ENCODE measurements around the gene CPEB2. TPM values are rescaled to one million over a fixed set of nuclear protein-coding genes. Genes with fewer than 3 reads are reported as not detected.
"Not testable (repeated sequence)": the region's sequence is repeated elsewhere in the genome, so short reads cannot be mapped to it uniquely, and the experiment has no call there.

CPEB2 gene
- total RNA-seq, 1 experiment from 2014 or later = 3.3 TPM

DNA sequence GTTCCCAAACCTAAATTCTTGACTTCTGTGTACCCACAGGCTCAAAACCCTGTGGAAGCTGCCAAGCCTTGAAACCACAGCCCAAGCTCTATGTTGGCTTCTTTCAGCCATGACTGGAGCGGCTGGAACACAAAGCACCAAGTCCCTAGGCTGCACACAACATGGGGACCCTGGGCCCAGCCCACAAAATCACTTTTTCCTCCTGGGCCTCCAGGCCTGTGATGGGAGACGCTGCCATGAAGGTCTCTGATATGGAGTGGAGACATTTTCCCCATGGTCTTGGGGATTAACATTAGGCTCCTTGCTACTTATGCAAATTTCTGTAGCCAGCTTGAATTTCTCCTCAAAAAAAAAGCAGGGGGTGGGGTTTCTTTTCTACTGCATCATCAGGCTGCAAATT is 84.0 kb downstream of the CPEB2 start:
- H3K4me3 Mint-ChIP-seq; H3K27me3 Mint-ChIP-seq (ENCODE audit: low read depth); POLR2A ChIA-PET; DNase-seq (ENCODE audit: low spot score); H3K27ac Mint-ChIP-seq; ATAC-seq; CTCF ChIA-PET; H3K4me1 Mint-ChIP-seq: not testable (repeated sequence)
- peaks cover 56% of the 10 kb centered on the region for H3K9me3 Mint-ChIP-seq
- peaks cover 31% of the 10 kb centered on the region for H3K36me3 Mint-ChIP-seq

DNA sequence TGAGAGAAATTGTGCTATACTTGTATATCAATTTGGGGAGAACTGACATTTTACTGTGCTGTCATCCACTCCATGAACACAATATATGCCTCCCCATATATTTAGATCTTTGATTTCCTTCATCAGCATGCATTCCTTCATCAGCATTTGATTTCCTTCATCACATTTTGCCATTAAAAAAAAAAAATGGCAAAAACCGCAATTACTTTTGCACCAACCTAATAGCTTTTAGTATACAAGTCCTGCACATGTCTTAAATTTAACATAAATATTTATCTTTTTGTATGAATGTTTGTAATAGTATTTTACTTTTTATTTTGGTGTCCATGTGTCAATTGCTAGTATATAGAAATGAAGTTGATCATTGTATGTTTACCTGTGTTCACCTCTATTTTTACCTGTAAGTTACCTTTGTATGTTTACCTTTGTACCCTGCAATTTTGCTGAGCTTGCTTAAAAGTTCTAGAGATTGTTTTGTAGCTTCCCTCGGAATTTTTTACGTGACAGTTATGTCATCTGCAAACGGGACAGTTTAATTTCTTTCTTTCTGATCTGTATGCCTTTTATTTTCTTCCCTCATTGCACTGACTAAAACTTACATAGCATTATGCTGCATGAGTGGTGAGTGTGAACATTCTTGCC is 86.2 kb downstream of the CPEB2 start:
- Mint-ChIP-seq H3K36me3 (peaks cover 31% of the 10 kb centered on the region), H3K4me1 (peaks cover 11% of the 10 kb centered on the region), H3K27ac (no peak overlapping the region), H3K9me3 (peaks cover 53% of the 10 kb centered on the region), H3K4me3 (no peak overlapping the region), H3K27me3 (ENCODE audit: low read depth) (no peaks in the 10 kb centered on the region)
- POLR2A ChIA-PET = no interaction called here
- no peak for ATAC-seq
- DNase-seq (ENCODE audit: low spot score) = no peak
- no peak for TF ChIP-seq ZNF219 (CRISPR knock-in tag; IDR thresholded peaks at IDR 0.05; ENCODE audit: borderline replicate concordance)
- TF ChIP-seq, protein P1, sequence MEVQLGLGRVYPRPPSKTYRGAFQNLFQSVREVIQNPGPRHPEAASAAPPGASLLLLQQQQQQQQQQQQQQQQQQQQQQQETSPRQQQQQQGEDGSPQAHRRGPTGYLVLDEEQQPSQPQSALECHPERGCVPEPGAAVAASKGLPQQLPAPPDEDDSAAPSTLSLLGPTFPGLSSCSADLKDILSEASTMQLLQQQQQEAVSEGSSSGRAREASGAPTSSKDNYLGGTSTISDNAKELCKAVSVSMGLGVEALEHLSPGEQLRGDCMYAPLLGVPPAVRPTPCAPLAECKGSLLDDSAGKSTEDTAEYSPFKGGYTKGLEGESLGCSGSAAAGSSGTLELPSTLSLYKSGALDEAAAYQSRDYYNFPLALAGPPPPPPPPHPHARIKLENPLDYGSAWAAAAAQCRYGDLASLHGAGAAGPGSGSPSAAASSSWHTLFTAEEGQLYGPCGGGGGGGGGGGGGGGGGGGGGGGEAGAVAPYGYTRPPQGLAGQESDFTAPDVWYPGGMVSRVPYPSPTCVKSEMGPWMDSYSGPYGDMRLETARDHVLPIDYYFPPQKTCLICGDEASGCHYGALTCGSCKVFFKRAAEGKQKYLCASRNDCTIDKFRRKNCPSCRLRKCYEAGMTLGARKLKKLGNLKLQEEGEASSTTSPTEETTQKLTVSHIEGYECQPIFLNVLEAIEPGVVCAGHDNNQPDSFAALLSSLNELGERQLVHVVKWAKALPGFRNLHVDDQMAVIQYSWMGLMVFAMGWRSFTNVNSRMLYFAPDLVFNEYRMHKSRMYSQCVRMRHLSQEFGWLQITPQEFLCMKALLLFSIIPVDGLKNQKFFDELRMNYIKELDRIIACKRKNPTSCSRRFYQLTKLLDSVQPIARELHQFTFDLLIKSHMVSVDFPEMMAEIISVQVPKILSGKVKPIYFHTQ (CRISPR knock-in tag; IDR thresholded peaks at IDR 0.05) = no peak
- CTCF ChIA-PET = no interaction called here

DNA sequence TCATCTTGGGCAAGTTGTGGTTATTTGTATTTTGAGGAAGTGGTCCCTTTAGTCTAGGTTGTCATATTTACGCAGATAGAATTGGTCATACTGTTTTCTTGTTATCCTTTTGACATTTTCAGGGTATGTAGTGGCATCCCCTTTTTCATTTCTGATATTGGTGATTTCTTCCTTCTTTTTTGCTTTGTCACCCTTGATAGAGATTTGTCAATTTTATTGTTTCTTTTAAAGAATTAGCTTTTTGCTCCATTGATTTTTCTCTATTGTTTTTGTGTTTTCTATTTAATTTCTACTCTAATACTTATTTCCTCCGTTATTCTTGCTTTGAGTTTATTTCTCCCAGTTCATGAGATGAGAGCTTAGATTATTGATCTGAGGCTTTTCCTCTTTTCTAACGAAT is 87.7 kb downstream of the CPEB2 start:
- peaks cover 11% of the 10 kb centered on the region for H3K4me1 Mint-ChIP-seq
- ChIA-PET POLR2A (no interaction called here), CTCF (no interaction called here)

More for the DNA sequence above, 87.7 kb downstream of the CPEB2 start:
- no peaks in the 10 kb centered on the region for H3K27me3 Mint-ChIP-seq (ENCODE audit: low read depth)
- H3K4me3 Mint-ChIP-seq = no peak overlapping the region
- peaks cover 29% of the 10 kb centered on the region for H3K36me3 Mint-ChIP-seq
- TF ChIP-seq, protein P2, sequence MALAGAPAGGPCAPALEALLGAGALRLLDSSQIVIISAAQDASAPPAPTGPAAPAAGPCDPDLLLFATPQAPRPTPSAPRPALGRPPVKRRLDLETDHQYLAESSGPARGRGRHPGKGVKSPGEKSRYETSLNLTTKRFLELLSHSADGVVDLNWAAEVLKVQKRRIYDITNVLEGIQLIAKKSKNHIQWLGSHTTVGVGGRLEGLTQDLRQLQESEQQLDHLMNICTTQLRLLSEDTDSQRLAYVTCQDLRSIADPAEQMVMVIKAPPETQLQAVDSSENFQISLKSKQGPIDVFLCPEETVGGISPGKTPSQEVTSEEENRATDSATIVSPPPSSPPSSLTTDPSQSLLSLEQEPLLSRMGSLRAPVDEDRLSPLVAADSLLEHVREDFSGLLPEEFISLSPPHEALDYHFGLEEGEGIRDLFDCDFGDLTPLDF (CRISPR knock-in tag; IDR thresholded peaks at IDR 0.05) = no peak
- no peak for TF ChIP-seq RELA (CRISPR knock-in tag; IDR thresholded peaks at IDR 0.05; ENCODE audit: borderline replicate concordance)
- TF ChIP-seq, protein P3, sequence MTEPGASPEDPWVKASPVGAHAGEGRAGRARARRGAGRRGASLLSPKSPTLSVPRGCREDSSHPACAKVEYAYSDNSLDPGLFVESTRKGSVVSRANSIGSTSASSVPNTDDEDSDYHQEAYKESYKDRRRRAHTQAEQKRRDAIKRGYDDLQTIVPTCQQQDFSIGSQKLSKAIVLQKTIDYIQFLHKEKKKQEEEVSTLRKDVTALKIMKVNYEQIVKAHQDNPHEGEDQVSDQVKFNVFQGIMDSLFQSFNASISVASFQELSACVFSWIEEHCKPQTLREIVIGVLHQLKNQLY (CRISPR knock-in tag; IDR thresholded peaks at IDR 0.05) = no peak
- TF ChIP-seq ZNF121 (CRISPR knock-in tag; IDR thresholded peaks at IDR 0.05) = no peak
- TF ChIP-seq, protein P4, sequence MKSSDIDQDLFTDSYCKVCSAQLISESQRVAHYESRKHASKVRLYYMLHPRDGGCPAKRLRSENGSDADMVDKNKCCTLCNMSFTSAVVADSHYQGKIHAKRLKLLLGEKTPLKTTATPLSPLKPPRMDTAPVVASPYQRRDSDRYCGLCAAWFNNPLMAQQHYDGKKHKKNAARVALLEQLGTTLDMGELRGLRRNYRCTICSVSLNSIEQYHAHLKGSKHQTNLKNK (CRISPR knock-in tag; IDR thresholded peaks at IDR 0.05) = no peak
- no peak for TF ChIP-seq FOXP1 (CRISPR knock-in tag; IDR thresholded peaks at IDR 0.05; ENCODE audit: borderline replicate concordance)
- TF ChIP-seq, protein P5, sequence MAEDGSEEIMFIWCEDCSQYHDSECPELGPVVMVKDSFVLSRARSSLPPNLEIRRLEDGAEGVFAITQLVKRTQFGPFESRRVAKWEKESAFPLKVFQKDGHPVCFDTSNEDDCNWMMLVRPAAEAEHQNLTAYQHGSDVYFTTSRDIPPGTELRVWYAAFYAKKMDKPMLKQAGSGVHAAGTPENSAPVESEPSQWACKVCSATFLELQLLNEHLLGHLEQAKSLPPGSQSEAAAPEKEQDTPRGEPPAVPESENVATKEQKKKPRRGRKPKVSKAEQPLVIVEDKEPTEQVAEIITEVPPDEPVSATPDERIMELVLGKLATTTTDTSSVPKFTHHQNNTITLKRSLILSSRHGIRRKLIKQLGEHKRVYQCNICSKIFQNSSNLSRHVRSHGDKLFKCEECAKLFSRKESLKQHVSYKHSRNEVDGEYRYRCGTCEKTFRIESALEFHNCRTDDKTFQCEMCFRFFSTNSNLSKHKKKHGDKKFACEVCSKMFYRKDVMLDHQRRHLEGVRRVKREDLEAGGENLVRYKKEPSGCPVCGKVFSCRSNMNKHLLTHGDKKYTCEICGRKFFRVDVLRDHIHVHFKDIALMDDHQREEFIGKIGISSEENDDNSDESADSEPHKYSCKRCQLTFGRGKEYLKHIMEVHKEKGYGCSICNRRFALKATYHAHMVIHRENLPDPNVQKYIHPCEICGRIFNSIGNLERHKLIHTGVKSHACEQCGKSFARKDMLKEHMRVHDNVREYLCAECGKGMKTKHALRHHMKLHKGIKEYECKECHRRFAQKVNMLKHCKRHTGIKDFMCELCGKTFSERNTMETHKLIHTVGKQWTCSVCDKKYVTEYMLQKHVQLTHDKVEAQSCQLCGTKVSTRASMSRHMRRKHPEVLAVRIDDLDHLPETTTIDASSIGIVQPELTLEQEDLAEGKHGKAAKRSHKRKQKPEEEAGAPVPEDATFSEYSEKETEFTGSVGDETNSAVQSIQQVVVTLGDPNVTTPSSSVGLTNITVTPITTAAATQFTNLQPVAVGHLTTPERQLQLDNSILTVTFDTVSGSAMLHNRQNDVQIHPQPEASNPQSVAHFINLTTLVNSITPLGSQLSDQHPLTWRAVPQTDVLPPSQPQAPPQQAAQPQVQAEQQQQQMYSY (CRISPR knock-in tag; IDR thresholded peaks at IDR 0.05) = no peak
- DNase-seq (ENCODE audit: low spot score) (no peak), ATAC-seq (no peak)
- no peak overlapping the region for H3K27ac Mint-ChIP-seq
- H3K9me3 Mint-ChIP-seq = peaks cover 43% of the 10 kb centered on the region
